Left ventricle myocardium inferior (tissue), 1 donor: ENCODE measurements around the gene ERBB2. TPM values are rescaled to one million over a fixed set of nuclear protein-coding genes. Genes with fewer than 3 reads are reported as not detected.
"Not testable (repeated sequence)": the region's sequence is repeated elsewhere in the genome, so short reads cannot be mapped to it uniquely, and the experiment has no call there.

Source experiments
- DNase-seq: peaks from one replicate; pipeline ENCODE4 v3.0.0-alpha.2; 2020
- H3K27ac ChIP-seq: fragments of 200-600 bp; replicated peaks from 2 replicates; pipeline ENCODE4 v1.8.0; 2021
- H3K27me3 ChIP-seq: fragments of 200-600 bp; 2 replicates; pipeline ENCODE4 v1.8.0; 2021; ENCODE audit warnings: low read depth
- H3K36me3 ChIP-seq: fragments of 200-600 bp; 2 replicates; pipeline ENCODE4 v1.8.0; 2021
- H3K4me1 ChIP-seq: fragments of 200-600 bp; 2 replicates; pipeline ENCODE4 v1.8.0; 2021
- H3K4me3 ChIP-seq: fragments of 200-600 bp; 2 replicates; pipeline ENCODE4 v1.8.0; 2021; ENCODE audit warnings: mild to moderate bottlenecking, moderate library complexity
- H3K9me3 ChIP-seq: fragments of 200-600 bp; replicated peaks from 2 replicates; pipeline ENCODE4 v1.8.0; 2021
- intact Hi-C: fragments of 100-400 bp; cut with micrococcal nuclease; formaldehyde crosslinking; loops from one replicate; pipeline ENCODE4 v1.11.0; 2022
- total RNA-seq: library from RNA; stranded (reverse); fragmentation: NEBNext Ultra II Directional; extraction: Animal tissue kit (Norgen Biotek cat#: 25700); gene quantifications from one replicate; pipeline ENCODE4 v1.2.1, GENCODE V29; 2021
- TF ChIP-seq, protein P1 (sequence below): fragments of 200-600 bp; IDR thresholded peaks from 2 replicates; pipeline ENCODE4 v1.8.0; 2021; ENCODE audit warnings: antibody characterized with exemption, mild to moderate bottlenecking, borderline replicate concordance
- donor health status: DM: no; HTN: yes; CAD: no; lungs with severe emphysema.

Gene ERBB2
- total RNA-seq, 1 donor from 2014 or later, result 61.0 TPM

DNA sequence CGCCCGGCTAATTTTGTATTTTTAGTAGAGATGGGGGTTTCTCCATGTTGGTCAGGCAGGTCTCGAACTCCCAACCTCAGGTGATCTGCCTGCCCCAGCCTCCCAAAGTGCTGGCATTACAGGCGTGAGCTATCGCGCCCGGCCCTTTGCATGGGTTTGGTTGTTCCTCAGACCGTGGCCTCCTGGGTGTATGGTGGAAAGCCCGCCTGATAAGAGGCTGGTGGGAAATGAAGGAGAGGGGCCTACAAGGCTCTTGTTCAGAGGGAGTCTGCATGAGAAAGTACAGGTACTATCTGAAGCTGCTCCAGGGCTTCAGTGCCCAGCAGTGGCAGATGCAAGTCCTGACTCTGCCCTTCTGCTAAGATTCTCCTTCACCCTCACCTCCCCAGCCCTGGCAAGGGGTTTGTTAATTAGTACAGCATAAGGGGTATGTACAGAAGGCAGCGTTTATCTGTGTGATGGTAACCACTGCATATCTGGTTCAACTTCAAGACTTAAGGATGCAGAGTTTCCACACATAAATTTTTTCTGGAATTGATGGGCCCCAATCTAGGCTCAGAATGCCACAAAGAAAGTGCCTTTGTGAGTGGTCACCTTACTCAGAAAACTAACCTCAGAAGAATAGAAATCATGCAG is 62.1 kb downstream of the ERBB2 start:
- Histone ChIP-seq H3K36me3 (no peaks in the 10 kb centered on the region), H3K4me3 (no peak overlapping the region), H3K9me3 (no peaks in the 10 kb centered on the region), H3K27ac (no peak overlapping the region), H3K4me1 (no peaks in the 10 kb centered on the region), H3K27me3 (peaks cover 65% of the 10 kb centered on the region)
- intact Hi-C loops, result no loop called here
- TF ChIP-seq, protein P1, sequence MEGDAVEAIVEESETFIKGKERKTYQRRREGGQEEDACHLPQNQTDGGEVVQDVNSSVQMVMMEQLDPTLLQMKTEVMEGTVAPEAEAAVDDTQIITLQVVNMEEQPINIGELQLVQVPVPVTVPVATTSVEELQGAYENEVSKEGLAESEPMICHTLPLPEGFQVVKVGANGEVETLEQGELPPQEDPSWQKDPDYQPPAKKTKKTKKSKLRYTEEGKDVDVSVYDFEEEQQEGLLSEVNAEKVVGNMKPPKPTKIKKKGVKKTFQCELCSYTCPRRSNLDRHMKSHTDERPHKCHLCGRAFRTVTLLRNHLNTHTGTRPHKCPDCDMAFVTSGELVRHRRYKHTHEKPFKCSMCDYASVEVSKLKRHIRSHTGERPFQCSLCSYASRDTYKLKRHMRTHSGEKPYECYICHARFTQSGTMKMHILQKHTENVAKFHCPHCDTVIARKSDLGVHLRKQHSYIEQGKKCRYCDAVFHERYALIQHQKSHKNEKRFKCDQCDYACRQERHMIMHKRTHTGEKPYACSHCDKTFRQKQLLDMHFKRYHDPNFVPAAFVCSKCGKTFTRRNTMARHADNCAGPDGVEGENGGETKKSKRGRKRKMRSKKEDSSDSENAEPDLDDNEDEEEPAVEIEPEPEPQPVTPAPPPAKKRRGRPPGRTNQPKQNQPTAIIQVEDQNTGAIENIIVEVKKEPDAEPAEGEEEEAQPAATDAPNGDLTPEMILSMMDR, result no peak
- DNase-seq, result no peak

DNA sequence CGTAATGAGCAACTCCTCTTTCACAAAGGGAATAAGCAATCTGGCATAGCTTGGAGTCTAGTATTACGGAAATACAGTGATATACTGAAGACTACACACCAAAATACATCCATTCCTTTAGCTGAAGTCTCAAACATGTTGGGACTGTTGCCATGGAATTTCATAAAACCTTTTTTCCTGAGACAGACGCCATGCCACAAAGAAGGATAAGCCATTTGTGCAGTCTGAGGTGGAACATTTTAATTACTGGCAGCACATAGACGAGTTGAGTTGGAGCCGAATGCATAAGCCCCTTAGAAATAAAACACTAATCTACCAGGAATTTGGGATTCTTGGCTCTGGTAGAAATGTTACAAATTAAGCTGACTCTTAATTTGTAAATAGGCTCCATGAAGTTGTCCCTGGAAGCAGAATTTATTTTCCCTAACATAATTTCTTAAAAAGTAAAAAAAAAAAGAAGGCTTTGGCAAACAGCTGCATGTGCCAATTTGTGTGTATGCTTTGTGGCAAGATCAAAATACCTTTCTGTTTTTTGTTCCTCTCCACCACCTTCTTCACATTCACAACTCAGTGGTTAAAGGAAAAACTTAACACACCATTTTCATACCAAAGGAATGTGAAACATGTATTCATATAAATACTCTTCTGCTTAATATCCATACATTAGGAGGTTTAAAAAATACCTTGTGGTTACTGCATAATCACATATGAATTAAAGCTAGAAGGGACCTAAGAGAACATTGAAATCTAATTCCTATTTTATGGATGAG is 63.4 kb downstream of the ERBB2 start:
- Histone ChIP-seq H3K4me1 (no peaks in the 10 kb centered on the region), H3K27me3 (peaks cover 74% of the 10 kb centered on the region), H3K27ac (no peak overlapping the region), H3K9me3 (no peaks in the 10 kb centered on the region), H3K36me3 (no peaks in the 10 kb centered on the region), H3K4me3 (no peak overlapping the region)
- TF ChIP-seq, protein P1, result no peak
- intact Hi-C loops, result no loop called here
- DNase-seq, result no peak

DNA sequence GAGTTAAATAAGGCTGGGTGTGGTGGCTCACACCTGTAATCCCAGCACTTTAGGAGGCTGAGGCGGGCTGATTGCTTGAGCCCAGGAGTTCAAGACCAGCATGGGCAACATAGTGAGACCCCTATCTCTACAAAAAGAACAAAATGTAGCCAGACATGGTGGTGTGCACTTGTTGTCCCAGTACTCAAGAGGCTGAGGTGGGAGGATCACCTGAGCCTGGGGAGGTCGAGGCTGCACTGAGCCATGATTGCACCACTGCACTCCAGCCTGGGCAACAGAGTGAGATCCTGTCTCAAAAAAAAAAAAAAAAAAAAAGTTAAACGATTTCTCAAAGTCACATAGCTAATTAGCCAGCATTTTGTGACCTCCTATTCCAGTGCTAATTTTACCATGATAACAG is 64.3 kb downstream of the ERBB2 start:
- H3K4me3 ChIP-seq, H3K4me1 ChIP-seq, intact Hi-C loops, H3K27ac ChIP-seq, DNase-seq, H3K36me3 ChIP-seq, H3K9me3 ChIP-seq: not testable (repeated sequence)
- peaks cover 74% of the 10 kb centered on the region for H3K27me3 ChIP-seq

DNA sequence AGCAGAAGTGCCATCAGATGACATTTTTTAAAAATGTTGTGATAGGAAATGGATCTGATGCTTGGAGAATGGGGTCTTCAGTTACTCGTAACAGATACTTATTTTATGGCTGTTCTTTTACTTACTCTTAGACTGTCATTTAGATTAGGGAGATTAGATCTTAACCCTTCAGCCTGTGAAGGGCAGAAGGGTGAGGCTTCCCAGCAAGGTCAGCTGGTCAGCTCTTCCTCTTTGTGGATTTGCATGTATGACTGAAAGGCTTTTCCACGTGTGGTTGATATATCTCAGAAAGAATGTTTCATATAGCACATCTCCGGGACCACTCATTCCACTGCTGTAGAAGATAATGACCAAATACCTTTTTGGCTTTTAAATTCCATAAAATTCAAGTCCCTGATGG is 65.3 kb downstream of the ERBB2 start:
- TF ChIP-seq, protein P1, result no peak
- H3K4me1 ChIP-seq, result no peaks in the 10 kb centered on the region
- no peak overlapping the region for H3K27ac ChIP-seq
- no peak for DNase-seq
- H3K4me3 ChIP-seq, result no peak overlapping the region
- no peaks in the 10 kb centered on the region for H3K36me3 ChIP-seq
- no peaks in the 10 kb centered on the region for H3K9me3 ChIP-seq
- peaks cover 72% of the 10 kb centered on the region for H3K27me3 ChIP-seq
- intact Hi-C loops, result no loop called here

DNA sequence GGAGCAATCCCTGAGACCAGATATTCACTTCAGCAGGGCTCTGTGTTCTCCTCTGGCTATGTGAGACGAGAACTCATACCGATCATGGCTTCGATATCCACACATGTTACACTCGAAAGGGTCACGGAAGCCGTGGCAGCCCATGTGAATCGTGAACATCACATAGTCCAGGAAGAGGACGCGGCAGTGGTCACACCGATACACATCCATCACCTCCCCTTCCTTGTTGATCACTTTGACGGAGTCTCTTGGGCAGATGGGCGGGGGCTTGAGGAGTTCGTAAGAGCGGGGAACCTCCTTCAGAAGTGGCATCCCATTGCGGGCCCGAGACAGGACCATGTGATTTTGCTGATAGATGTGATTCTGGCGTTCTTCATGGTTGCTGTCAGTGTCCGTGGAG is 65.9 kb downstream of the ERBB2 start:
- Histone ChIP-seq H3K4me1 (no peaks in the 10 kb centered on the region), H3K36me3 (no peaks in the 10 kb centered on the region), H3K9me3 (no peaks in the 10 kb centered on the region), H3K27ac (no peak overlapping the region), H3K27me3 (peaks cover 66% of the 10 kb centered on the region), H3K4me3 (no peak overlapping the region)
- intact Hi-C loops, result no loop called here
- TF ChIP-seq, protein P1, result no peak
- DNase-seq, result no peak

DNA sequence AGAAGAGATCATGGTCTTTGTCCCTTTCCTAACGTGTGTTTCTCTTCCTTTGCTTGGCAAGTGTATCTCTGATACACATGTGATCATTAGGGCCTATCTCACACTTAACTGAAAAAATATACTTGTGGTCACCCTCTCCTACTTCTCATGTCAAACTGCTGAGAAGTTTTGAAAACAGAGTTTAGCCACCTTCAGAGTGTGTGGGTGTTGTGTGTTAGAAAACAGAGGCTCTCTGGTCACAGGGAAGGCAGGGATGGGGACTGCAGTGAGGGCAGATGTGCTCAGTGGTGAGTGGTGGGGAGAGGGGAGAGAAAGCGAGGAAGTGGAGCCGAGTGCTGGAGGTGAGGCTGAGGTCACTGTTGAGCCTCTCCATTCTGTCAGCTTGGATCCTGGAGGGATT is 67.3 kb downstream of the ERBB2 start:
- Histone ChIP-seq H3K36me3 (no peaks in the 10 kb centered on the region), H3K9me3 (no peaks in the 10 kb centered on the region), H3K27ac (no peak overlapping the region), H3K27me3 (peaks cover 60% of the 10 kb centered on the region), H3K4me1 (no peaks in the 10 kb centered on the region), H3K4me3 (no peak overlapping the region)
- intact Hi-C loops, result no loop called here
- TF ChIP-seq, protein P1, result no peak
- DNase-seq, result no peak
